ENCODE data around the gene GUCA1A.
"Not testable (repeated sequence)": the region's sequence is repeated elsewhere in the genome, so short reads cannot be mapped to it uniquely, and the experiment has no call there.

Gene GUCA1A

GRCh38 chr6:42162812-42163211 lies 10.4 kb upstream of the GUCA1A start:
- H3K36me3 ChIP-seq (ENCODE audit: control insufficient read depth, insufficient read depth, low read length, severe bottlenecking): no peaks in the 10 kb centered on the region
- no peak for DNase-seq (ENCODE audit: low read depth)
- H3K27me3 ChIP-seq (replicated peaks; ENCODE audit: control insufficient read depth, insufficient read depth, low read length): no peaks in the 10 kb centered on the region
- H3K4me1 ChIP-seq (ENCODE audit: control insufficient read depth, insufficient read depth, low read length): peaks cover 11% of the 10 kb centered on the region
- no peak overlapping the region for H3K4me3 ChIP-seq (ENCODE audit: low read length)
- no peak overlapping the region for H3K9ac ChIP-seq (ENCODE audit: low read length)
- H3K9me3 ChIP-seq (ENCODE audit: control insufficient read depth, low read length): no peaks in the 10 kb centered on the region

GRCh38 chr6:42163981-42164380 lies 9.2 kb upstream of the GUCA1A start:
- H3K9ac ChIP-seq (ENCODE audit: low read length): no peak overlapping the region
- no peak overlapping the region for H3K4me3 ChIP-seq (ENCODE audit: low read length)
- peaks cover 7% of the 10 kb centered on the region for H3K4me1 ChIP-seq (ENCODE audit: control insufficient read depth, insufficient read depth, low read length)
- DNase-seq (ENCODE audit: low read depth): peak; percentile 35
- no peaks in the 10 kb centered on the region for H3K9me3 ChIP-seq (ENCODE audit: control insufficient read depth, low read length)
- H3K36me3 ChIP-seq (ENCODE audit: control insufficient read depth, insufficient read depth, low read length, severe bottlenecking): no peaks in the 10 kb centered on the region
- H3K27me3 ChIP-seq (replicated peaks; ENCODE audit: control insufficient read depth, insufficient read depth, low read length): no peaks in the 10 kb centered on the region

GRCh38 chr6:42165016-42165415 lies 8.1 kb upstream of the GUCA1A start:
- peak; percentile 53 for DNase-seq (ENCODE audit: low read depth)
- Histone ChIP-seq H3K36me3 (ENCODE audit: control insufficient read depth, insufficient read depth, low read length, severe bottlenecking) (no peaks in the 10 kb centered on the region), H3K27me3 (replicated peaks; ENCODE audit: control insufficient read depth, insufficient read depth, low read length) (no peaks in the 10 kb centered on the region), H3K4me1 (ENCODE audit: control insufficient read depth, insufficient read depth, low read length) (peaks cover 9% of the 10 kb centered on the region), H3K9me3 (ENCODE audit: control insufficient read depth, low read length) (no peaks in the 10 kb centered on the region), H3K4me3 (ENCODE audit: low read length) (no peak overlapping the region), H3K9ac (ENCODE audit: low read length) (no peak overlapping the region)

- Histone ChIP-seq H3K9ac (ENCODE audit: low read length) (no peak overlapping the region), H3K36me3 (ENCODE audit: control insufficient read depth, insufficient read depth, low read length, severe bottlenecking) (no peaks in the 10 kb centered on the region), H3K4me1 (ENCODE audit: control insufficient read depth, insufficient read depth, low read length) (peaks cover 16% of the 10 kb centered on the region), H3K4me3 (ENCODE audit: low read length) (no peak overlapping the region), H3K9me3 (ENCODE audit: control insufficient read depth, low read length) (no peaks in the 10 kb centered on the region), H3K27me3 (replicated peaks; ENCODE audit: control insufficient read depth, insufficient read depth, low read length) (no peaks in the 10 kb centered on the region)
- DNase-seq (ENCODE audit: low read depth): peak; percentile 91
Measured at GRCh38 chr6:42166444-42167141, 6.6 kb upstream of the GUCA1A start.

GRCh38 chr6:42168650-42169049 lies 4.5 kb upstream of the GUCA1A start:
- Histone ChIP-seq H3K4me3 (ENCODE audit: low read length) (no peak overlapping the region), H3K27me3 (replicated peaks; ENCODE audit: control insufficient read depth, insufficient read depth, low read length) (no peaks in the 10 kb centered on the region), H3K9me3 (ENCODE audit: control insufficient read depth, low read length) (no peaks in the 10 kb centered on the region), H3K4me1 (ENCODE audit: control insufficient read depth, insufficient read depth, low read length) (peaks cover 16% of the 10 kb centered on the region), H3K9ac (ENCODE audit: low read length) (no peak overlapping the region), H3K36me3 (ENCODE audit: control insufficient read depth, insufficient read depth, low read length, severe bottlenecking) (no peaks in the 10 kb centered on the region)
- DNase-seq (ENCODE audit: low read depth): no peak

- H3K4me1 ChIP-seq (ENCODE audit: control insufficient read depth, insufficient read depth, low read length): peaks cover 13% of the 10 kb centered on the region
- not testable (repeated sequence) for H3K4me3 ChIP-seq (ENCODE audit: low read length); H3K9me3 ChIP-seq (ENCODE audit: control insufficient read depth, low read length); H3K36me3 ChIP-seq (ENCODE audit: control insufficient read depth, insufficient read depth, low read length, severe bottlenecking); DNase-seq (ENCODE audit: low read depth); H3K9ac ChIP-seq (ENCODE audit: low read length); H3K27me3 ChIP-seq (replicated peaks; ENCODE audit: control insufficient read depth, insufficient read depth, low read length)
Measured at GRCh38 chr6:42169780-42170179, 3.4 kb upstream of the GUCA1A start.

GRCh38 chr6:42171813-42172581 lies 1.2 kb upstream of the GUCA1A start:
- peaks cover 4% of the 10 kb centered on the region for H3K27me3 ChIP-seq (replicated peaks; ENCODE audit: control insufficient read depth, insufficient read depth, low read length)
- no peak overlapping the region for H3K4me3 ChIP-seq (ENCODE audit: low read length)
- no peak for DNase-seq (ENCODE audit: low read depth)

GRCh38 chr6:42175860-42176259 lies 2.7 kb downstream of the GUCA1A start:
- Histone ChIP-seq H3K9ac (ENCODE audit: low read length) (no peak overlapping the region), H3K27me3 (replicated peaks; ENCODE audit: control insufficient read depth, insufficient read depth, low read length) (peaks cover 23% of the 10 kb centered on the region), H3K4me1 (ENCODE audit: control insufficient read depth, insufficient read depth, low read length) (no peaks in the 10 kb centered on the region), H3K4me3 (ENCODE audit: low read length) (no peak overlapping the region), H3K36me3 (ENCODE audit: control insufficient read depth, insufficient read depth, low read length, severe bottlenecking) (no peaks in the 10 kb centered on the region), H3K9me3 (ENCODE audit: control insufficient read depth, low read length) (no peaks in the 10 kb centered on the region)
- DNase-seq (ENCODE audit: low read depth): no peak

More at GRCh38 chr6:42171813-42172581, 1.2 kb upstream of the GUCA1A start:
- H3K9me3 ChIP-seq (ENCODE audit: control insufficient read depth, low read length): no peaks in the 10 kb centered on the region
- H3K9ac ChIP-seq (ENCODE audit: low read length): no peak overlapping the region
- no peaks in the 10 kb centered on the region for H3K36me3 ChIP-seq (ENCODE audit: control insufficient read depth, insufficient read depth, low read length, severe bottlenecking)
- peaks cover 9% of the 10 kb centered on the region for H3K4me1 ChIP-seq (ENCODE audit: control insufficient read depth, insufficient read depth, low read length)

GRCh38 chr6:42176981-42177380 lies 3.8 kb downstream of the GUCA1A start:
- H3K9ac ChIP-seq (ENCODE audit: low read length): no peak overlapping the region
- no peaks in the 10 kb centered on the region for H3K9me3 ChIP-seq (ENCODE audit: control insufficient read depth, low read length)
- H3K27me3 ChIP-seq (replicated peaks; ENCODE audit: control insufficient read depth, insufficient read depth, low read length): peaks cover 23% of the 10 kb centered on the region
- DNase-seq (ENCODE audit: low read depth): no peak
- no peak overlapping the region for H3K4me3 ChIP-seq (ENCODE audit: low read length)
- H3K36me3 ChIP-seq (ENCODE audit: control insufficient read depth, insufficient read depth, low read length, severe bottlenecking): no peaks in the 10 kb centered on the region
- no peaks in the 10 kb centered on the region for H3K4me1 ChIP-seq (ENCODE audit: control insufficient read depth, insufficient read depth, low read length)

- no peak for DNase-seq (ENCODE audit: low read depth)
- H3K4me3 ChIP-seq (ENCODE audit: low read length): no peak overlapping the region
- no peaks in the 10 kb centered on the region for H3K9me3 ChIP-seq (ENCODE audit: control insufficient read depth, low read length)
Measured at GRCh38 chr6:42177514-42178364, 4.6 kb downstream of the GUCA1A start.

More at GRCh38 chr6:42177514-42178364, 4.6 kb downstream of the GUCA1A start:
- Histone ChIP-seq H3K36me3 (ENCODE audit: control insufficient read depth, insufficient read depth, low read length, severe bottlenecking) (no peaks in the 10 kb centered on the region), H3K4me1 (ENCODE audit: control insufficient read depth, insufficient read depth, low read length) (no peaks in the 10 kb centered on the region), H3K9ac (ENCODE audit: low read length) (no peak overlapping the region), H3K27me3 (replicated peaks; ENCODE audit: control insufficient read depth, insufficient read depth, low read length) (peaks cover 23% of the 10 kb centered on the region)
